Stimulated activated CD4-positive, alpha-beta T cell treated with anti-CD3 and anti-CD28 coated beads, TNF-alpha, amount 100 ng/mL, for 24 hours (primary cell): ENCODE results near the gene DGKE.

Source experiments
- DNase-seq, 3 experiments: peaks; one replicate each; pipeline ENCODE4 v3.0.0-alpha.2; 2020; ENCODE audit warnings: low read depth in 3 of 3

The DGKE gene

DNA sequence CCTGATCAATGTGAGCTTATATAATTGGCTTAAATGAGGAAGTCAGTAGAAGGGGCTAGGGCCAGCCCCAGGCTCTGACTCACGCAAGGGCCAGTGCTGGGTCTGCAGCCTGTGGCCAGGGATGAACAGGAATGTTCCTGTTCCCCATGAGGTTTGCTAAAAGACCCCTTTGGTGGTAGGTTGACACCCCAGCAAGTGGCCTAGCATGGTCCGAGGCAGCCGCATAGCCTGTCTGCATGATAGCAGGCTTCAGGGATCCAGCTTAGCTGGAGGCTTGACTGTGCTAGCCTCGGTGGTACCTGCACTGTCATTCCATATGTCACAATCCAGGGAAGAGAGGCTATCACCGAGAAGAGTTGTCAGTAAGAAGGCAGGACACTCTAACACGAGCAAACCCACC, 56.4 kb downstream of the DGKE start:
- DNase-seq: no peak

DNA sequence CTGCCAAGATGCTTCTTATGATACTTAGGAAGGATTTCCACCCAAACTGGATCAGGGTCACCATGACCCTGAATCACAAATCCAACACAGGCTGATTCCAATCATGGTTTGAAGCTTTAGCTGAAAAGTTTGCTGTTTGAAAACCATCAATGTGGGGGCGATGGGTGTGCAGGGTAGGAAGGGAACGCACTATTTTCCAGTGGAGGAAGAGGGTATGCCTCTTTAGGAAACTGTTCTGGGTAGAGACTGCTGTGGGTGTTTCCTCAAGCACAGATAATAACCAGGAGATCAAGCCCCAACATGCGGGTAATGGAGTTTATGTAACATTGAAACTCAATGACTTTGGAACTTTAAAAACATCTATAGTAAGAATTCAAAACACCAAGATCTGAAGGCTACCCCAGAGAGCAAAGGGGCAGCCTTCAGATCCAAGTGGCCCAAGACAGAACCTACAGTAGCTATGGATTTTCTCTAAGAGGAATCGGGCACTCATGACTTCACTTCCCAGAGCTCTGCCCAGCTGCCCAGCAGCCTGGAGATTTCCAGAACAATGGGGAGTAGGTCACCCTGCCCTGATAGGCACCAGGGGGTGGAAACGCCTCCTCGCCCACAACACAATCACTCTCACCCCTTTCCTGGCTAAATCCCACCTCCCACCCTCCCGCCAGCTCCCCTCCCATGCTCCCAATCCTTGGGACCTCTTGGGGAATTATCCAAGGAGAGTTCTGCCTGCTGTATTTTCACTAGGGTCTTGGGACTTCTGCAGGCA, 57.1 kb downstream of the DGKE start:
- DNase-seq: no peak

DNA sequence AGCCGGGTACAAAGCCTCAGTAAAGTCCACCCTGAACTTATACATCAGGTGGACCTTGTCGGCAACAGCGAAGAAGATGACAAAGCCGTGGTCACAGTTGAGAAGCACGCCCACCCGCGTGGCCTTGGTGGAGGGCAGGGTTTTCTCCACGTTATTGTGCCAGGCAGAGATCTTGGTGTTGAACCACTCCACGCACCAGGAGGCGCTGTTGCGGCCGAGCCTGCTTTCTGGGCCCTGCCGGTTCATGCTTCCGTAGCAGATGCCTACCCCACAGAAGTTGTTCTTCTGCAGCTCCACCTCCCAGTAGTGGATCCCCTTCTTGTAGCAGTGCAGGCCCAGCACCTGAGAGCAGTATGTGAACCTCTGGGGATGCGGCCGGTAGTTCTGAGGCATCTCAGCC, 57.8 kb downstream of the DGKE start:
- peak in 1 of 3 experiments; percentile 52 for DNase-seq

DNA sequence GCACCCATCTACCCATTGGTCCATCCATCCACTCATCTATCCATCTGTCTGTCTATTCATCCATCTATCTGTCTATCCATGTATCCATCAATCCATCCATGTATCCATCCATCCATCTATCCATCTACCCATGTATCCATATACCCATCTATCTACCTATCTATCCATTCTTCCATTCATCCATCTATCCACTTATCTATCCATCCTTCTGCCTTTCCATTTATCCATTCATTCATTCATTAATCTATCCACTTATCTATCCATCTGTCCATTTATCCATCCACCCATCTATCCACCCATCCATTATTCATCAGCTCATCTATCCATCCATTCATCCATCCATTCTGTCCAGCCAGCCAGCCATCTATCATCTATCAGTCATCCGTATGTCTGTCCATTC, 58.4 kb downstream of the DGKE start:
- DNase-seq: no peak

DNA sequence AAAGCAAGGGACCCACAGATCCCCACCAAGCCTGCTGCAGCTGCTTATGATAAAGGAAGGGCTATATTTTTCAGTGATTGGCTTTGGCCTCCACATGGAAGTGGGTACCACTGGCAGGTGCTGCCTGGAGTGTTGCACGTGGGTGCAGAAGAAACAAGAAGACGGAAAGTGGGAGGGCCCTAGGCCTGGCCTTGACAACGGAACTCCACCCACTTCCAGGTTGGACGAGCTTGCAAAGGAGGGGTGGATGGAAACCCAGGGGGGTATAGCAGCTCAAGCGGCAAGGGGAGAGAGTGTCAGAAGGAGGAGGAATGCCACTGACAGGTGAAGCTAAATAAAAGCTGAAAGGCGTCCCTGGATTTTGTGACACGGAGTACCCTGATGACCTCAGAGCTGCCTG, 59.6 kb downstream of the DGKE start:
- no peak for DNase-seq

DNA sequence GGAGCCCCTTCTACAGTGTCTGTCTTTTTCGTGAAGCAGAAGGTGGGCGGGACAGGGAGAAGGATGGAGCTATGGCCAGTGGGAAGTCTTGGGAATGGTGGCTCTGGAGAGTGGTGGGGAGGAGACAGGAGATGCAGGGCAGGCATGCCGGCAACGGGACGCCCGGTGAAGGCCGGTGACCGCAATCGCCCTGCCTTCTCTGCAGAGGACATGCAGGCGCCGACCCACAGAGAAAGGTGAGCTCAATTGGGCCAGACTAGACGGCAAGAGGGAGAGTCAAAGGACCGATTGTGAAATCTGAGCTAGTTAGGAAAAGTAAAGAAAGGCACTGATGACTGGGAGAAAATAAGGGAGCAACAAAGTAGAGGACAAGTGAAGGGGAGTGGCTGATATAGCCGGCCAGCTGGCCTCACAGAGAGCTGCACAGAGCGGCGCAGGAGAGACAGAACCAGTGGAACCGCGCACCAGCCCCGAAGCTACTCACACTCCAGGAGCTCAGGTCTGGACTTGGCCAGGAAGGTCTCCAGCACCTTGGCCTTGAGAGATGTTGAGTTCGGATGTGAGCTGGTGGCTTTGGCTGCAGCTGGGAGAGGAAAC, 61.0 kb downstream of the DGKE start:
- no peak for DNase-seq

DNA sequence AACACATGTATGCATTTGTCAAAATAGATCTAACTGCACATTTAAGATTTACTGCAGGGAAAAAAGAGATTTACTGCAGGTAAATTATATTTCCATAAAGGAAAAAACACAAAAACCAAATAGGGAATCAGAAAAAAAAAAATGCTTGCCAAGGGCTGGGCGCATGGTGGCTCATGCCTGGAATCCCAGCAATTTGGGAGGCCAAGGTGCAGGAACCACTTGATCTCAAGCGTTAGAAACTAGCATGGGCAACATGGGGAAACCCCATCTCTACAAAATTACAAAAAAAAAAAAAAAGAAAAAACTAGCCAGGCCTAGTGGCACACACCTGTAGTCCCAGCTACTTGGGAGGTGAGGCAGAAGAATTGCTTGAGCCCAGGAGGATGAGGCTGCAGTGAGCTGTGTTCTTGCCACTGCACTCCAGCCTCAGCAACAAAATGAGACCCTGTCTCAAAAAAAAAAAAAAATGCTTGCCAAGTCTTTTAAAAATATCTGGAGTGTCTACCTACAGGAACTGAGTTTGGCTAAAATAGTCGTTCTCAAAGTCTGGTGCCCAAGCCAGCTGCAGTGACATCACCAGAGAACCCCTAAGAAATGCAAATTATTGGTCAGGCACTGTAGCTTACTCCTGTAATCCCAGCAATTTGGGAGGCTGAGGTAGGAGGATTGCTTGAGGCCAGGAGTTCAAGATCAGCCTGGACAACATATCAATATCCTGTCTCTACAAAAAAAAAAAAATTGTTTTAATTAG, 62.4 kb downstream of the DGKE start:
- DNase-seq: no peak

DNA sequence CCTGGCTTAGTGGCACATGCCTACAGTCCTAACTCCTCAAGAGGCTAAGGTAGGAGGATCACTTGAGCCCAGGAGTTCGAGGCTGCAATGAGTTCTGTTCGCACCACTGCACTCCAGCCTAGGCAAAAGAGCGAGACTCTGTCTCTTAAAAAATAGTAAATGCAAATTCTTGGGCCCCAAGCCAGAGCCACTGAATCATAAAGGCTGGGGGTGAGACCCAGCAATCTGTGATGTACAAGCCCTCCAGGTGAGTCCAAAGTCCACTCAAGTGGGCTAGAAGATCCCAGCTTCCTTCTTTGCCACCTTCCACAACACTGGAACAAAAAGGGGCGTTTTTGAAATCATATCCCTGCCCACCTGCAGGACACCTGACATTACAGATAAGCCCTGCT, 63.0 kb downstream of the DGKE start:
- no peak for DNase-seq

DNA sequence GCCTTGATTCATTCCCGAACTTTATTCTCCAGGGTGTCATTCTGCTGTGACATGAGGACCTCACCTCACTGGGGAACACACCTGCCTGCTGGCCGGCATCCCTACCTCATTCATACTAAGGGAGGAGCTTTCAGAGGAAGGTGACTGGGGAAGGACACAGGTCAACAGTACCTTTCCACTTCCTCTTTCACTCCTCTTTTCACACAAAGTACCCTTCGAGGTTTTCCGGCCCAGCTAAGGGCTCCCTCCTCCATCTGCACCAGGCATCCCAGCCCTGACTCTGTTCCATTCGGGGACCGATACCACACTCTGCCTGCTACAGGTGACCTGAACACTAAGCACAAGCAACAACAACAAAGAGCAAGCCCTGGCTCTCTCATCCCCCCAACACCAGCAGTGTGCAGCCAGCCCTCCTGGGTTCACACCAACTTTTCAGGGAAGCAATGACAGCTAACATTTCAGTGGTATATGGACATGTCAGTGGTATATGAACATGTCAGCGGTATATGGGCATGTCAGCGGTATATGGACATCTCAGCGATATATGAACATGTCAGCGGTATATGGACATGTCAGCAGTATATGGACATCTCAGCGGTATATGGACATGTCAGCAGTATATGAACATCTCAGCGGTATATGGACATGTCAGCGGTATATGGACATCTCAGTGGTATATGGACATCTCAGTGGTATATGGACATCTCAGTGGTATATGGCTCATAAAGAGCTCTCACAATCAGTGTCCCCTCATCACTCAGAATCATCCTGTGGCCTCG, 63.9 kb downstream of the DGKE start:
- no peak for DNase-seq

DNA sequence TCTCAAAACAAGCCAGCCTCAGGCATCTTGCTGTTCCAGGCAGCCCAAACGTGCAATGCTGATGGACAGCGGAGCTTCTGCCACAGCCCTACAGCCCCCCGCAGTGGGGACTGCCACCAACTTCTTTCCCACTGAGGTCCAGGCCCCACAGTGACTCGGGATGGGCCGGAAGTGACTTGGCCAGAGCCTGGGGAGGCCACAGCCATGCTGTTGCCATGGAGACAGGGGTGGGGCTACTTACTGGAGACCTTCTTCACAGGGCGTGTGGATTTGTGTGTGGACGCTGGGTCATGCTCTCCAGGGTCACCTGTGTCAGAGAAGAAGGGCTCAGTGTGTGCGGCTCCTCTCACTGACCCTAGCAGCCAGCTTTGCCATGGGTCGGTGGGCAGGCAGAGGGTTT, 64.9 kb downstream of the DGKE start:
- no peak for DNase-seq

DNA sequence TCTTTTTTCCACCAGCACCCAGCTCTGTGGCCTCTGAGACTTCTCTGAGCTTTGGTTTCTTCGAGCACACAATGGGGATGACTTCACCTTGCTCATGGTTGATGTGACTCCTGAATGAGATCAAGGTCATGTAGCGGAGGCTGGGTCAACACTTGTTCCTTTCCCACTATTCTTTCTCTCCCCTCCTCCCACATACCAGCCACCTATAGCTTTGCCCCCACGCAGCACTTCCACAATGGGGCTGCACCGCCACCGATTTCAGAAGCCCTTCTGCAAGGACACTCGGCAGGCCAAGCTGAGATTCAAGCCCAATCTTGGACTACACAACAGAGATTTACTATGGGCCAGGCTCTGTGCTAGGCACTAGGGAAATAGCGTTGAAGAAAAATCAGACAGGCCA, 65.5 kb downstream of the DGKE start:
- no peak for DNase-seq

DNA sequence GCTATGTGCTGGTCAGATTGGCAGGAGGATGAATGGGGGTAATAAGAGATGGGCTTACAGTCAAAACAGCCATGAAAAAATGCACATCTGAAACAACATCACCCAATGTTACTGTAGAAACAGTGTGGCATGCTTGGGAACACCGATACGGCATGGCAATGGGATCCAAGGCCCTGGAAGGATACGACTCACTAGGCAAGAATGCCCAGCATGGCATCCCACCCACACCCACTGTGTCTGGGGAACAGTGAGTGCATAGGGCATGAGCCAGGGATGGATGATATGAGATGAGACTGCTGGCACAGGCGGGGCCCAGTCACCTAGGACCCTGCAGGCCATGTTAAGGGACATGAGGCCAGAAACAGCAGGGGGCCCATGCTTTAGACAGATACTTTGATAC, 68.4 kb downstream of the DGKE start:
- DNase-seq: no peak

DNA sequence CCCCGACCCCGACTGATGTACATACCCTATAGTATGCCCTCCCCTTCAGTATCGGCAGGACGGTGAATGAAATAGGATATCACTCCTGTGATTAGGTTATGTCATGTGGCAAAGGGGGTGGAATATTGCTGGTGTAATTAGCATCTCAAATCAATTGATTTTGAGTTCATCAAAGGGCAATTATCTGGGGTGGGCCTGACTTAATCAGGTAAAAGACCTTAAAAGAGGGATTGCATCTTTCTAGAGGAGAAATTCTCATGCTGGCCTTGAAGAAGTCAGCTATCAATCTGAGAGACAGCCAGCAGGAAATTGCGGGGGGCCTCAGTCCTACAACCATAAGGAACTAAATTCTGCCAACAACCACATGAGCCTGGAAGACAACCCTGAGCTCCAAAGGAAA, 69.6 kb downstream of the DGKE start:
- DNase-seq: no peak

DNA sequence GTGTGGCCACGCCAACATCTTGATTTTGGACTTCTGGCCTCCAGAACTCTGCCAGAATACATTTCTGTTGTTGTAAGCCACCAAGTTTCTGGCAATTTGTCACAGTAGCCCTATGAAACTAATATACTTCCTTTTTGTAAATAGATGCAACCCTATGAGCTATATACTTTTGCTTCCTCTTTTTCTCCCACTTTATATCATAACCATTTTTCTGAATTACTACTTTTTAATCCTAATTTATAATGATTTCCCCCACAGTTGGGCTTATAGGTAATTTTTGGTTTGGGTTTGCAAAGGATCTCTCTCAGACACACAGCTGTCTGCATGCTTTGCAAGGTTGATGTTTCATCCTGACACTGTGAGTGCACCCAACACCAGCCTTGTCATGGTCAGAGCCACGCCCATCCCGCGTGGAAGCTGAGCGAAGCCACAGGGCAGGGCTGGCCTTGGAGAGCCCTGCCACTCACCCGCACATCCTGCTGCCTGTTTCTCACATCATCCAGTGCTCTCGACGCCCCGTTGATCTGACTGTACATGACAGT, 74.1 kb downstream of the DGKE start:
- DNase-seq: peak in 1 of 3 experiments; percentile 14

DNA sequence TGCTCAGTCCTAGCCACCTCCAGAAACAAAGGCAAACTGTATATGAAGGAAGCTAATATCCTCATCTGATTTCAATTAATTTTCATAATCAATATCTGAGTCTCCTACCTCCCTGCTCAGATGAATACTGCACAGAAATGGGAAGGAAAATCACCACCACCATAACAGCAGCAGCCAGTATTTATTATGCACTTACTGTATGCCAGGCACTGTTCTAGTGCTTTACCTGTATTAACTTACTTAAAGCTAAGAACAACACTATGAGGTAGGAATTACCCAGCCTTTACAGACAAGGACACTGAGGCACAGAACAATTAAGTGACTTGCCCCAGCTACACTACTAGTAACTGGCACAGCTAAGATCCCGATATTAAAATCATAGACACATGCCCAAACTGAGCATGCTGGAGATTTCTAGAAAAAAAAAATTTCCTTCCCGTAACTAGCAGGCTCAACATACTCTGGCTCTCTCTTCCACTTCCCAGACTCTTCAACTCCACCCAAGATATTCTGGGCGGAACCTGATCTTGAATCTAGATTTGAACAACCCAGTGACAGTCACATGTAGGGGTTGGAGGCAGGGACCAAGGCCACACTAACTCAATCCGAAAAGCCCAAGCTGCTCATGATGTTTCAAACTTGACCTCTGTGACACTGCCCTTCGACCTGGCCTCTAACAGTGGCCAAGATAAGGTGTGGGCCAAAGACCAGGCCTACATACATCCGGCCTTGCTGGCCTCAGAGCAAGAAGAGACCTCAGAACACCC, 76.0 kb downstream of the DGKE start:
- no peak for DNase-seq

DNA sequence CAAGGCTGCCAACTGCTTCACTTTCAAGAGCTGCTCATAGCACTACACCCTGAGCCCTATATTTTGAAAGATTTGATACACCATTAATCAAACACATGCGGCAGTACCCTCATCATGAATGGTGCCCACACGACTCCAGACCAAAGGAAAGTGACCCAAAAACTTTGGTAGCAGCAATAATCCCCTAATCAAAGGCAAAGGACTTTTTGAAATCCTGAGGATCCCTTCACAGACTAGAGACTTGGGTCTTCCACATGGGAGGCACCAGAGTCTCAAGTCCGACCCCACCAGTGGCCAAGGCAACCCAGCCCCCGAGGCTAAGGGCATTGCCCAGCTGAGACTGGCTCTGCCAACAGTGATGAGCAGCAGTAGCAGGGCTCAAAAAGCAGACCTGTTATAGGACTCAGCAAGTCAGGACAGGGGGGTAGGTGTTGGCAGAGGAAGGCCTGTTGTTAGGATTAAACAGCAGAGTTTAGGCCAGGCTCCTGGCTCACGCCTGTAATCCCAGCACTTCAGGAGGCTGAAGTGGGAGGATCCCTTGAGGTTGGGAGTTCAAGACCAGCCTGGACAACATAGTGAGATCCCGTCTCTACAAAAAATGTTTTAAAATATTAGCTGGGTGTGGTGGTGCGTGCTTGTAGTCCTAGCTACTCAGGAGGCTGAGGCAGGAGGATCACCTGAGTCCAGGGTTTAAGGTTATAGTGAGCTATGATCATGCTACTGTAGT, 76.7 kb downstream of the DGKE start:
- no peak for DNase-seq

DNA sequence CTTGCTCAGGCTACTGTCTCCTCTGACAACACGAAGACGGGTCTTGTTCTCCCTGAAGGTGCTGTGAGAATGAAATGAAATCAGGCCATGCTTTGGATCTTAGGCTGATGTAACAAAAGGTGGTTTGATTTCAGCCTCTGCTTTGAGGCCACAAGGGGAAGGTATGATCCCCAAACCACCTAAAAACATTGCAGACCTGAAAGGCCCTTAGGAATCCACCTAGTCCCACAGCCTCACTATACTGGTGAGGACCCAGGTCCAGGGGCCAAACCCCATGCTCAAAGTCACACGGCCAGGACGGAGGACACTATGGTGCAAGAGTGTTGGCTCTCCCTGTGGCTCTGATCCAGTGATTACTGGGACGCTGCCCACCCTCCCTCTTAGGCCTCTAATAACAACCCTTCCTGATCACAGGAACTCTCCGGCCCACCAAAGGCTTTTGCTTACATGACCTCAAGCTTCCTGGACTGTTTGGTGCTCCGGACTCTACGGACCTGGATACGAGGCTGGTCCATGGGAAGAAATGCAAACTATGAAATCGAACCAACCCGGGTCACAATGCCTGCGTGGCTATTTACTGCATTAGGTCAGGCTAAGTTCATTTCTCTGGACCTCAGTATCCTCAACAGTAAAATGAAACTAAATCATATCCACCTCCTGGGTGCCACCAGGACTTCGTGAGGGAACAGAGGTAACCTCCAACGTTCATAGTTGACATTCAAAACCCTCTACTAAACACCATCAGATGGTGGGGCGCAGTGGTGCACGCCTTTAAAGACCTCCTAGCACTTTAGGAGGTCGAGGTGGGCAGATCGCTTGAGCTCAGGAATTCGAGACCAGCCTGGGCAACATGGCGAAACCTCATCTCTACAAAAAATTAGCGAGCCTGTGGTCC, 78.4 kb downstream of the DGKE start:
- no peak for DNase-seq

DNA sequence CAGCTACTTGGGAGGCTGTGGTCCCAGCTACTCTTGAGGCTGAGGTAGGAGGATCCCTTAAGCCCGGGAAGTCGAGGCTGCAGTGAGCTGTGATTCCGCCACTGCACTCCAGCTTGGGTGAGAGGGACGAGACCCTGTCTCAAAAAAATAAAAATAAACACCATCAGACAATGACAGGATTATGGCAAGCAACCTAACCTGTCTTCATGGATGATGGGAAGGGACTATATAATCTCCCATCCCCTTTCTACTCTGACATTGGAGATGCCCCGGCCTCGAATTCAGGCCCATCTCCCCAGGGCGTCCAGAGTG, 79.0 kb downstream of the DGKE start:
- no peak for DNase-seq

DNA sequence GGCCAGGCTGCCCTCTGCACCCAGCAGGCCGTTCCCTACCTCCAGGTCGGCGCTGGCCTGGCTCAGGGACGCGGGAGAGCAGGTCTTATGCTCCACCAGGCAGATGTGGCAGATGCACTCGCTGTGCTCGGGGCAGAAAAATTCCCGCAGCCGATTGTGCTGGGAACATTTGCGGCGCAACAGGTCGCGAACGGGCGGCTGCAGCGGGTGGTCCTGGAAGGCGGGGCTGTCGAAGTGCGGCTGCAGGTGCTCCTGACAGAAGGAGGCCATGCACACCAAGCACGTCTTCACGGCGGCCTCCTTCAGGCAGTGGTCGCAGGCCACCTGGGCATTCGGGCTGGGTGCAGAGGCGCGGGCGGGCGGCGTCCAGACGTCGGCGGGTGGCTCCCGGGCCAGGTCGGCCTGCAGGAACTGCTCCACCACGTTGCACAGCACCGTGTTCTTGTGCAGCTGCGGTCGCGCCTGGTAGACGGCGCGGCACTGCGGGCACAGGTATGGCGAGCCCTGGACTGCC, 79.5 kb downstream of the DGKE start:
- DNase-seq: peak in 1 of 3 experiments; percentile 18
